Measurements from ENCODE around the gene SLX4IP.

SLX4IP gene

GRCh38 chr20:10429443-10429981 is 5.6 kb upstream of the SLX4IP start:
- DNase-seq, result peak; percentile 71

GRCh38 chr20:10430000-10430466 is 5.1 kb upstream of the SLX4IP start:
- DNase-seq, result peak; percentile 86

- no peak for DNase-seq
These were observed 4.4 kb upstream of the SLX4IP start for GRCh38 chr20:10430704-10431103.

GRCh38 chr20:10432079-10432478 is 3.0 kb upstream of the SLX4IP start:
- DNase-seq, result no peak

- no peak for DNase-seq
These were observed 2.0 kb upstream of the SLX4IP start for GRCh38 chr20:10433014-10433622.

- DNase-seq, result peak; percentile 91
These were observed 1.3 kb upstream of the SLX4IP start, which contains the start of gene MKKS for GRCh38 chr20:10433623-10434466. TSS of gene MKKS (minus strand) at chr20:10434222. CDS start at chr20:10413514, 20,708 bp downstream.

- peak; percentile 99 for DNase-seq
These were observed 656 bp upstream of the SLX4IP start for GRCh38 chr20:10434467-10434831.

GRCh38 chr20:10436053-10436699 is 1.1 kb downstream of the SLX4IP start:
- DNase-seq, result no peak

GRCh38 chr20:10438217-10438616 is 3.1 kb downstream of the SLX4IP start:
- DNase-seq, result no peak

GRCh38 chr20:10443936-10444335 is 8.8 kb downstream of the SLX4IP start:
- no peak for DNase-seq

- no peak for DNase-seq
These were observed 10.7 kb downstream of the SLX4IP start for GRCh38 chr20:10445758-10446157.

GRCh38 chr20:10447028-10447427 is 11.9 kb downstream of the SLX4IP start:
- no peak for DNase-seq

GRCh38 chr20:10448270-10449156 is 13.4 kb downstream of the SLX4IP start:
- DNase-seq, result peak; percentile 83

- DNase-seq, result peak; percentile 52
These were observed 14.2 kb downstream of the SLX4IP start for GRCh38 chr20:10449270-10449669.

- no peak for DNase-seq
These were observed 18.1 kb downstream of the SLX4IP start for GRCh38 chr20:10453241-10453640.

GRCh38 chr20:10454151-10454750 is 19.1 kb downstream of the SLX4IP start:
- peak; percentile 26 for DNase-seq

- no peak for DNase-seq
These were observed 26.4 kb downstream of the SLX4IP start for GRCh38 chr20:10461495-10461894.

- DNase-seq, result no peak
These were observed 27.4 kb downstream of the SLX4IP start for GRCh38 chr20:10462516-10462915.

- DNase-seq, result no peak
These were observed 28.5 kb downstream of the SLX4IP start for GRCh38 chr20:10463622-10464021.

- no peak for DNase-seq
These were observed 30.0 kb downstream of the SLX4IP start for GRCh38 chr20:10465135-10465534.

- peak; percentile 77 for DNase-seq
These were observed 31.2 kb downstream of the SLX4IP start for GRCh38 chr20:10466325-10466724.

- no peak for DNase-seq
These were observed 31.8 kb downstream of the SLX4IP start for GRCh38 chr20:10466855-10467254.
